Neural progenitor cell (in vitro differentiated cells): Measurements from ENCODE around the gene DDX24.

Source experiments
- CTCF ChIP-seq: fragments of 200-600 bp; sonication (generic); IDR thresholded peaks from 2 replicates; pipeline ENCODE4 v1.5.1; 2017; ENCODE audit warnings: antibody characterized with exemption, mild to moderate bottlenecking
- EZH2 ChIP-seq: fragments of 200-600 bp; sonication (generic); IDR thresholded peaks from 2 replicates; pipeline ENCODE4 v1.6.1; 2017; ENCODE audit warnings: antibody characterized with exemption, mild to moderate bottlenecking, moderate library complexity

DNA sequence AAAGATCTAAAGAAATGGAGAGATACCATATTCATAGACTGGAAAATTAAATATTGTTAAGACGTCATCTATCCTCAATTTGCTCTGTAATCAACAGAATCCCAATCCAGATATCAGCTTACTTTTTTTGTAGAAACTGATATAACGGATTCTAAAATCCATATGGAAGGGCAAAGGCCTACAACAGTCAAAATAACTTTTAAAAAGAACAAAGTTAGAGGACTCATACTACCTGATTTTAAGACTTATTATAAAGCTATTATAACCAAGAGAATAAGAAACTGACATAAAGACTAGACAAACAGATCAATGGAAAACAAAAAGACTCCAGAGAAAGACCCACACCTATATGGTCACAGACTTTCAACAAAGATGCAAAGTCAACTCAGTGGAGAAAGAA, 6.0 kb downstream of the DDX24 start:
- TF ChIP-seq CTCF (no peak), EZH2 (no peak)
